GM21723 (cell line): ENCODE data around the gene RILPL2.
A peak's percentile ranks its signal among the peaks of the same experiment; 100 is the strongest.
"Not testable (repeated sequence)": the region's sequence is repeated elsewhere in the genome, so short reads cannot be mapped to it uniquely, and the experiment has no call there.

Source experiments
- ATAC-seq: cut with Tn5 transposase; IDR thresholded peaks from one replicate; pipeline ENCODE4 v1.9.1; 2021; ENCODE audit warnings: mild to moderate bottlenecking, moderate library complexity; ENCODE audit not compliant: unreplicated experiment

Gene RILPL2

GRCh38 chr12:123407269-123407668 lies 29.2 kb downstream of the RILPL2 start:
- not testable (repeated sequence) for ATAC-seq

GRCh38 chr12:123404581-123404980 lies 31.9 kb downstream of the RILPL2 start:
- ATAC-seq, result no peak

GRCh38 chr12:123401753-123402683 lies 34.5 kb downstream of the RILPL2 start:
- ATAC-seq, result no peak

GRCh38 chr12:123399255-123399617 lies 37.2 kb downstream of the RILPL2 start:
- no peak for ATAC-seq

- no peak for ATAC-seq
These were observed 37.8 kb downstream of the RILPL2 start for GRCh38 chr12:123398550-123399254.

GRCh38 chr12:123398177-123398549 lies 38.3 kb downstream of the RILPL2 start:
- ATAC-seq, result no peak

GRCh38 chr12:123397400-123397799 lies 39.1 kb downstream of the RILPL2 start:
- no peak for ATAC-seq

GRCh38 chr12:123396954-123397353 lies 39.5 kb downstream of the RILPL2 start:
- no peak for ATAC-seq

GRCh38 chr12:123396543-123396942 lies 39.9 kb downstream of the RILPL2 start:
- no peak for ATAC-seq

GRCh38 chr12:123395236-123395635 lies 41.2 kb downstream of the RILPL2 start:
- no peak for ATAC-seq

- ATAC-seq, result no peak
These were observed 42.7 kb downstream of the RILPL2 start for GRCh38 chr12:123393747-123394146.

GRCh38 chr12:123391546-123392343 lies 44.7 kb downstream of the RILPL2 start:
- no peak for ATAC-seq

- ATAC-seq, result no peak
These were observed 45.7 kb downstream of the RILPL2 start for GRCh38 chr12:123390498-123391426.

GRCh38 chr12:123389560-123390351 lies 46.7 kb downstream of the RILPL2 start:
- peak; percentile 24 for ATAC-seq

GRCh38 chr12:123388951-123389559 lies 47.4 kb downstream of the RILPL2 start:
- no peak for ATAC-seq

- peak; percentile 43 for ATAC-seq
These were observed 48.1 kb downstream of the RILPL2 start for GRCh38 chr12:123388177-123388950.

GRCh38 chr12:123387508-123388176 lies 48.8 kb downstream of the RILPL2 start:
- ATAC-seq, result no peak

GRCh38 chr12:123385536-123385935 lies 50.9 kb downstream of the RILPL2 start:
- not testable (repeated sequence) for ATAC-seq
